HG03175 (cell line): ENCODE data around the gene SLC22A13.

Experiments
- ATAC-seq: cut with Tn5 transposase; IDR thresholded peaks from one replicate; pipeline ENCODE4 v1.9.1; 2021; ENCODE audit warnings: mild to moderate bottlenecking, moderate library complexity; ENCODE audit not compliant: unreplicated experiment

The SLC22A13 gene

GRCh38 chr3:38325256-38325655 lies 59.6 kb downstream of the SLC22A13 start:
- ATAC-seq = no peak

DNA sequence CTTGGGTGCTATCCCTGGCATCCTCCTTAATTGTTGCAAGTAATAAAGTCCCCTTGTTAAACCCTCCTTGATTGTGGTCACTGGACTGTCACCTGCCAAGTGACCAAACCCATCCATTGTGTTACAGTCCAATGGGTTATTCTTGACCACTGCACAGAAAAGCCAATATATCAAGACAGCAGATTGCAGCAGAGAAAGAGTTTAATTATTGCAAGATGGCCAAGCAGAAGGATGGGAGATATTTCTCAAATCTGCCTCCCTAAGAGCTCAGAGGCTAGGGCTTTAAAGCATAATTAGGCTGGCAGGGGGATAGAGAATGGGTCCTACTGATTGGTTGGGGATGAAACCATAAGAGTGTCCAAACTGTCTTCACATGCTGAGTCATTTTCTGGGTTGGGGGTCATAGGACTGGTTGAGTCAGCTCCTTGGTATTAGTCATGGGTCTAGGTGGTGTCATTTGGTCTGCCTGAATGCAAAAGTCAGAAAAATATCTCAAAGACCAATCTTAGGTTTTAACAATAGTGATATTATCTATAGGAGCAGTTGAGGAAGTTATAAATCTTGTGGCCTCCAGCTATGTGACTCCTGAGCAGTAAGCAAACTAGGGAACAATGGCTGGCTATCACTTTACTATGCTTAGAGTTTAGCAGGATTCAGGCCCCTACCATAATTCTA lies 61.9 kb downstream of the SLC22A13 start:
- ATAC-seq = no peak
